Measurements from ENCODE around the gene SPOCD1.

SPOCD1 gene

GRCh38 chr1:31769720-31770390 is 46.0 kb downstream of the SPOCD1 start:
- Histone ChIP-seq H3K36me3 (ENCODE audit: control insufficient read depth in 2 of 2, insufficient read depth in 1 of 2, low read length in 2 of 2) (no peaks in the 10 kb centered on the region), H3K27ac (ENCODE audit: extremely low read depth, low read depth, low read length) (no peak overlapping the region), H3K4me1 (ENCODE audit: control insufficient read depth, insufficient read depth, low read length) (no peaks in the 10 kb centered on the region; the same call in 1 of the 2 replicates), H3K9me3 (ENCODE audit: control insufficient read depth, insufficient read depth, low read depth, low read length) (no peaks in the 10 kb centered on the region), H3K4me3 (ENCODE audit: low read depth, low read length) (no peak overlapping the region)
- ChIA-PET CTCF (interaction anchor here (0.6 to 0.9 kb wide), 2 partner anchors 24 to 248 kb away, joined by 3 to 4 read pairs; no protein-coding TSS in a partner anchor), POLR2A (no interaction called here)
- TF ChIP-seq GLIS1 (tag by site-specific recombination; IDR thresholded peaks at IDR 0.05) (peak; percentile 58), ZFHX2 (tag by site-specific recombination; conservative IDR thresholded peaks at IDR 0.05) (peak; percentile 25; the same call in 1 of the 2 replicates), TSHZ1 (tag by site-specific recombination; IDR thresholded peaks at IDR 0.05; ENCODE audit: borderline replicate concordance) (no peak), ZNF341 (tag by site-specific recombination; IDR thresholded peaks at IDR 0.05; ENCODE audit: low read depth) (peak; percentile 61), PRDM10 (tag by site-specific recombination; IDR thresholded peaks at IDR 0.05) (0 out of 2 replicates have a peak, but pooled peaks have one; percentile 12), GFI1B (tag by site-specific recombination; IDR thresholded peaks at IDR 0.05) (no peak), EGR2 (tag by site-specific recombination; IDR thresholded peaks at IDR 0.05; ENCODE audit: low read depth) (0 out of 2 replicates have a peak, but pooled peaks have one; percentile 45), ZIC2 (tag by site-specific recombination; IDR thresholded peaks at IDR 0.05) (peak; percentile 85), KLF1 (tag by site-specific recombination; IDR thresholded peaks at IDR 0.05) (peak; percentile 88), ZNF707 (tag by site-specific recombination; IDR thresholded peaks at IDR 0.05) (no peak), KLF17 (tag by site-specific recombination; IDR thresholded peaks at IDR 0.05) (peak; percentile 75)

GRCh38 chr1:31768939-31769704 is 46.7 kb downstream of the SPOCD1 start:
- ChIA-PET POLR2A (no interaction called here), CTCF (interaction anchor here (0.6 to 1.7 kb wide), 3 partner anchors 11 to 57 kb away, joined by 3 to 4 read pairs (median 4); no protein-coding TSS in a partner anchor)
- Histone ChIP-seq H3K4me3 (ENCODE audit: low read depth, low read length) (no peak overlapping the region), H3K27ac (ENCODE audit: extremely low read depth, low read depth, low read length) (no peak overlapping the region), H3K4me1 (ENCODE audit: control insufficient read depth, insufficient read depth, low read length) (no peaks in the 10 kb centered on the region; the same call in 1 of the 2 replicates), H3K36me3 (ENCODE audit: control insufficient read depth in 2 of 2, insufficient read depth in 1 of 2, low read length in 2 of 2) (no peaks in the 10 kb centered on the region), H3K9me3 (ENCODE audit: control insufficient read depth, insufficient read depth, low read depth, low read length) (no peaks in the 10 kb centered on the region)
- TF ChIP-seq ZNF48 (tag by site-specific recombination; IDR thresholded peaks at IDR 0.05) = no peak
- TF ChIP-seq ZNF830 (tag by site-specific recombination; IDR thresholded peaks at IDR 0.05; ENCODE audit: low read depth) = no peak
- no peak for TF ChIP-seq ZBTB26 (tag by site-specific recombination; optimal IDR thresholded peaks at IDR 0.05)
- TF ChIP-seq ZBTB17 (tag by site-specific recombination; IDR thresholded peaks at IDR 0.05) = peak; percentile 48; the same call in 1 of the 2 replicates
- no peak for TF ChIP-seq ZNF488 (tag by site-specific recombination; IDR thresholded peaks at IDR 0.05)
- no peak for TF ChIP-seq ZNF221 (tag by site-specific recombination; IDR thresholded peaks at IDR 0.05; ENCODE audit: borderline replicate concordance)
- TF ChIP-seq GLIS1 (tag by site-specific recombination; IDR thresholded peaks at IDR 0.05) = peak; percentile 63

Measured in HEK293 (cell line).